ENCODE results near the gene CYBC1. TPM values are rescaled to one million over a fixed set of nuclear protein-coding genes. Genes with fewer than 3 reads are reported as not detected.
"Not testable (repeated sequence)": the region's sequence is repeated elsewhere in the genome, so short reads cannot be mapped to it uniquely, and the experiment has no call there.

The CYBC1 gene
- total RNA-seq, 8 experiments from 2014 or later: 32.0 to 68.0 (median 52.0) TPM

DNA sequence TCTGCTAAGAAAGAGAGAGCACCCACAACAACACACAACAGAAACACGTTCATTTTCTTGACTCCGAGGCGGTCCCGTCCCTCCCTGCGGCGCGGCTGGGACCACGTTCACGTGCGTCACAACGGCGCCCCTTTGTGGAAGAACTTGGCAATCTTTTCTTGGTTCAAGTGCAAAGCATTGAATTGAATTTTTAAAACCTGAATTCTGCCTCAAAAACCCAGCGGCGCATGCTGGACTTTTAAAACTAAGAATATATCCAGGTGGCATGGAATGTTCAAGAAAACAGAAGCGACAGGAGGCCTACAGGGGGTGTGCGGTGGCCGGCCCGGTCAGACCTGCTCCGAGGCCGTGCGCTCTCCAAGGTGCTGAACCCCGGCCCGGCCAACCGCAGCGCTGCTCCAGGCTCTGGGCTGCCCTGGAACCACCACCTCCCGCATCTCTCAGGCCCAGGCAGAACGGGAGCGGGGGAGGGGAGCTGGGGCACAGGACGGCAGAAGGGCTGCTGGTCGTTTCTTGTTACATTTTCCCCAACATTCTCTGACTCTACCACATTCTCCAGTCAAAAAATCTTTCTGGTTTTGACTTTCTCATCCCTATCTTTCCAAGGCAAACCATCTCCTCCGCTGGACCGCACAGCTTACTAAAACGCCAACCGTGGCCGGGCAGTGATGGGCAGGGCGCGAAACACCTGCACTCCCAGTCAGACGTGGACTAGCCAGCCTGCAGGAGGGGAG, 35.8 kb downstream of the CYBC1 start:
- in situ Hi-C loops (cut with MboI; ENCODE audit: low pct_unique_long_range_greater_than_20kb in 2 of 9, low sequenced_read_pairs in 9 of 9, unreplicated experiment in 9 of 9): loop anchor here in 1 of 9 experiments (10.0 kb wide), 1 partner anchor 60 kb away; the partner anchor contains the start of gene TEX19
- Histone ChIP-seq H3K4me3 (no peak overlapping the region), H3K4me1 (replicated peaks in 1 of 2) (peaks cover 9 to 12% of the 10 kb centered on the region in 2 donors), H3K27ac (no peak overlapping the region)
- WGBS, 10 experiments: 0 to 100% (median 14%) methylated on average over 2 to 22 of the region's 38 CpGs; no CpG with 5 or more reads in 2 of the 10 experiments
- peak; percentile 22 to 74 (median 48) for ATAC-seq (replicated peaks in 6 of 8)

DNA sequence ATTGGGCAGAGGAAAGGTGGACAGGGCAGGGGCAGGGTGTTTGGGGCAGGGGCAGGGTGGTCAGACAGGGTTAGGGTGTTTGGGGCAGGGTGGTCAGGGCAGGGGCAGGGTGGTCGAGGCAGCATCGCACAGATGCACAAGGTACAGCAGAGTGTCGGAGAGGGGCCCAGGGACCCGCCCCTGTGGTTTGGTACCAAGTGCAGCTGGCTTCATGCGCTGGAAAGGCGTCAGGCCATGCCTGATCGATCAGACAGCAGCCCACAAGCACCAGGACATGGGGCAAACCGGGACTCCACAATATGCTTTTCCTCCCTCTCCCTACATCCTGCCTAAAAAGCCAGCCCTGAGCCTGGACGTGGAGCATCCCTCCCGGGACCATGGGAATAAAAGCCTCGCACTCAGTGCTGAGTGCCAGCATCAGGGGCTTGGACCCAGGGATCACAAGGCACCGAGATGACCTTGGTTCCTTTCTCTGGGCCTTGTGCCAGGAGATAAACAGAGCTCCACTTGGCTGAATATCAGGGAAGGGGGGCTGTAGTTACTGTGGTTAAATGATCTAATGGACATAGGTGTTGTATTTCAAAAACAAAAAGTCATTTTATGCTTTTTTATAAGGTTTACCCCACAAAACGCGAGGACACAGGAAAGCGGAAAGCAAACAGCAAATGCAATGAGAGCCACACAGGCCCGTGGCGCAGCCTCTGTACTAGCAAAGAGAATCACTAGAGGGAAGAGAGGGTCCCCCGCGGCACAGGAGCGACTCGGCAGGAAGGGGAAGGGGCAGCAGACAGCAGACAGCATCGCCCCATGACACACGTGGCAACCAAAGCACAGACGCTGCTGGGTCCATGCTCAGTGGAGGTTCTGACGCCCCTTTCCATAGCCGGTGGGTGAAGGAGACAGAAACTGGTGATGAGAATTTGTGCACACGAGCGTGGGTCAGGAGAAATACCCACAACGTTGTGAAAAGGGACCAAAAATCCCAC, 37.7 kb downstream of the CYBC1 start:
- Histone ChIP-seq H3K27ac (no peak overlapping the region), H3K4me1 (replicated peaks in 1 of 2) (peaks cover 4 to 12% of the 10 kb centered on the region in 2 donors), H3K4me3 (no peak overlapping the region)
- 67 to 95% (median 92%) methylated on average over 2 to 10 of the region's 29 CpGs; no CpG with 5 or more reads in 1 of the 10 experiments for WGBS, 10 experiments
- in situ Hi-C loops (cut with MboI; ENCODE audit: low pct_unique_long_range_greater_than_20kb in 2 of 9, low sequenced_read_pairs in 9 of 9, unreplicated experiment in 9 of 9): loop anchor here in 1 of 9 experiments (10.0 kb wide), 1 partner anchor 58 kb away; the partner anchor contains the start of gene TEX19
- no peak for ATAC-seq (replicated peaks in 6 of 8)

DNA sequence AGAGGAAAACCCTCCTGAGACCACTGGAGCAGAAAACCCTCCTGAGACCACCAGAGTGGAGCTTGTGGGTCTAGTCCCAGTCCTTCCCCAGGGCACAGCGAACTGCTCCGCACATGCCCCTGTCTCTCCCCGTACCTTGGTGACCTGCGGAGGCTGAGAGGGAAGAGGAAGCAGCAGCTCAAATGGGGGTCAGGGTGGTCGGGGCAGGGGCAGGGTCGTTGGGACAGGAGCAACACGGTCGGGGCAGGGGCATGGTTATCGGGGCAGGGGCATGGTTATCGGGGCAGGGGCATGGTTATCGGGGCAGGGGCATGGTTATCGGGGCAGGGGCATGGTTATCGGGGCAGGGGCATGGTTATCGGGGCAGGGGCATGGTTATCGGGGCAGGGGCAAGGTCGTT, 38.5 kb downstream of the CYBC1 start:
- H3K27ac ChIP-seq; H3K4me1 ChIP-seq (replicated peaks in 1 of 2); ATAC-seq (replicated peaks in 6 of 8); H3K4me3 ChIP-seq: not testable (repeated sequence)
- 100% methylated on average over 2 of the region's 16 CpGs; no CpG with 5 or more reads in 9 of the 10 experiments for whole genome bisulfite sequencing, 10 experiments
- in situ Hi-C loops (cut with MboI; ENCODE audit: low pct_unique_long_range_greater_than_20kb in 2 of 9, low sequenced_read_pairs in 9 of 9, unreplicated experiment in 9 of 9): loop anchor here in 1 of 9 experiments (10.0 kb wide), 1 partner anchor 57 kb away; the partner anchor contains the start of gene TEX19

DNA sequence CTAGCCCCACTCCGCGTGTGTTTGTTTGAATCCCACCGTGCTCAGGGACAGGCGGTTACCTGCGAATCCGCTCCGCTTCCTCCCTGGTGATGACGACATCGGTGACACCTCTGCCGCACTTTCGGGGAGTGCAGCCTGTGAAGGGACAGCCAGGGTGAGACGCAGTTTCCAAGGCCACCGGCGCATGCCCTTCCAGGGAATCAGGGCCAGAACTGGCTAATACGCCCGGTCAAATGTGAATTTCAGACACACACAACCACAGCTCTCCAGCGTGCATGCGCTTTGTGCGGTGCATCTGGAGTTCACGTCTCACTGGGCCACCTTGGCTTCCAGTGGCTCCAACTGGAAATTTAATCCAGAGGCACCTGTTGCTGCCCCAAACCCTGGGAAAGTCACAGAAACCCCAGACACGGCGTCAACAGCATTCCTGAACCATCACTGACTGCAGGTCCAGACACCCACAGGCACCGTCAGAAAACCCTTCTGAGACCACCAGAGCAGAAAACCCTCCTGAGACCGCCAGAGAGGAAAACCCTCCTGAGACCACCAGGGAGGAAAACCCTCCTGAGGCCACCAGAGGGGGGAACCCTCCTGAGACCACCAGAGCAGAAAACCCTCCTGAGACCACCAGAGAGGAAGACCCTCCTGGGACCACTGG, 39.0 kb downstream of the CYBC1 start:
- WGBS, 10 experiments: 90 to 100% (median 94%) methylated on average over 1 to 15 of the region's 24 CpGs; no CpG with 5 or more reads in 4 of the 10 experiments
- Histone ChIP-seq H3K4me3 (no peak overlapping the region), H3K27ac (no peak overlapping the region), H3K4me1 (replicated peaks in 1 of 2) (peaks cover 4 to 7% of the 10 kb centered on the region in 2 donors)
- in situ Hi-C loops (cut with MboI; ENCODE audit: low pct_unique_long_range_greater_than_20kb in 2 of 9, low sequenced_read_pairs in 9 of 9, unreplicated experiment in 9 of 9): loop anchor here in 1 of 9 experiments (10.0 kb wide), 1 partner anchor 57 kb away; the partner anchor contains the start of gene TEX19
- ATAC-seq (replicated peaks in 6 of 8): no peak

DNA sequence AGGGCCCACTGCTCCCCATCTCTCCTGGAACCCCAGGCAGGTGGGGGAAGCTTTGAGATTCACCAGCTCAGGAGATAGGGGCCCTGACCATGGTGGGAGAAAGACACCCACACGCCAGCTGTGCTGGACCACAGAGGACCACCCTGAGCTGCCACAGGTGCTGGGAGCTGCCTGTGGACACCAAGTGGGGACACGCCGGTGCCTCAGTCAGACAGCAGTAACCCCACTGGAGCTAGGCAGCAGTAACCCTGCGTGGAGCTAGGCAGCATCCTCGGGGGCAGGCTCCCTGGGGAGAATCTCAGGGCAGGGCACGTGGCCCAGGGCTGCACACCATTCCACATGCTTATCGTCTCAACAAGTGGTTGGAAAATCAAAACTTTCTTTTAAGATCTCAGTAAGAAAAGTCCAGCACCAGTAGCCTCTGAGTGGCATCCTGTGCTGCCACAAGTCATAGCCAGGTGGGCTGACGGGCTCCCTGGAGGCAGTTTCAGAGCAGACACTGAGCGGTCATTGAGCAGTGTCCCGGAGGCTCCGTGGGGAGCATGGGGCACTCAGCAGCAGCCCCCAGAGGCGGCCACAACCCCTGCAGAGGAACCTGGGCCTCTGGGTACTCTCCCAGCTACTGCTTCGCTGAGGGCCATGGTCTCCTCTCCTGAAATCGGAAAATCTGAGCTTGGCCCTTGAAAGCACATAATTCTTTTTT, 40.4 kb downstream of the CYBC1 start:
- in situ Hi-C loops (cut with MboI; ENCODE audit: low pct_unique_long_range_greater_than_20kb in 2 of 9, low sequenced_read_pairs in 9 of 9, unreplicated experiment in 9 of 9): loop anchor here in 1 of 9 experiments (10.0 kb wide), 1 partner anchor 55 kb away; the partner anchor contains the start of gene TEX19

DNA sequence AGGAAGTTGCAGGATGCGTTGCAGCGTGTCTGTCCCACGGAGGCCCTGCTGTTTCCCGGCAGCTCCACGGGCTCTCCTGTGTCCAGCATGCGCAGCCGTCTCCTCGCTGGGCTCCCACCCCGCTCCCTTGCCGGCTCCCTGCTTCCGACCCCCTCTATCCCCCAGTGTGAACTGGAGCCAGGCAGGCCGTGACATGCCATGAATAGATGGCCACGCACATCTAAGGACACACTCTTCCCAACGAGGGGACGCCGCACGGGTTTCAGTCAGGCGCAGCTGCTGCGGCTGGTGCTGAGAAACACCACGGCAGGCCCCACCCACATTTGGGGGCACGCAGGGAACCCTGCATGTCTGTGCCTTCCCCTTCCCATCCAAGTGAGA, 41.6 kb downstream of the CYBC1 start:
- no peak for ATAC-seq (replicated peaks in 6 of 8)
- 80 to 88% methylated on average over 1 to 11 of the region's 21 CpGs; no CpG with 5 or more reads in 8 of the 10 experiments for WGBS, 10 experiments
- in situ Hi-C loops (cut with MboI; ENCODE audit: low pct_unique_long_range_greater_than_20kb in 2 of 9, low sequenced_read_pairs in 9 of 9, unreplicated experiment in 9 of 9): loop anchor here in 1 of 9 experiments (10.0 kb wide), 1 partner anchor 54 kb away; the partner anchor contains the start of gene TEX19

More for the DNA sequence above, 40.4 kb downstream of the CYBC1 start:
- H3K27ac ChIP-seq: no peak overlapping the region
- WGBS, 10 experiments: 80 to 100% (median 93%) methylated on average over 1 to 7 of the region's 14 CpGs; no CpG with 5 or more reads in 2 of the 10 experiments
- ATAC-seq (replicated peaks in 6 of 8): no peak
- no peak overlapping the region for H3K4me3 ChIP-seq
- H3K4me1 ChIP-seq (replicated peaks in 1 of 2): peaks cover 4 to 7% of the 10 kb centered on the region in 2 donors

DNA sequence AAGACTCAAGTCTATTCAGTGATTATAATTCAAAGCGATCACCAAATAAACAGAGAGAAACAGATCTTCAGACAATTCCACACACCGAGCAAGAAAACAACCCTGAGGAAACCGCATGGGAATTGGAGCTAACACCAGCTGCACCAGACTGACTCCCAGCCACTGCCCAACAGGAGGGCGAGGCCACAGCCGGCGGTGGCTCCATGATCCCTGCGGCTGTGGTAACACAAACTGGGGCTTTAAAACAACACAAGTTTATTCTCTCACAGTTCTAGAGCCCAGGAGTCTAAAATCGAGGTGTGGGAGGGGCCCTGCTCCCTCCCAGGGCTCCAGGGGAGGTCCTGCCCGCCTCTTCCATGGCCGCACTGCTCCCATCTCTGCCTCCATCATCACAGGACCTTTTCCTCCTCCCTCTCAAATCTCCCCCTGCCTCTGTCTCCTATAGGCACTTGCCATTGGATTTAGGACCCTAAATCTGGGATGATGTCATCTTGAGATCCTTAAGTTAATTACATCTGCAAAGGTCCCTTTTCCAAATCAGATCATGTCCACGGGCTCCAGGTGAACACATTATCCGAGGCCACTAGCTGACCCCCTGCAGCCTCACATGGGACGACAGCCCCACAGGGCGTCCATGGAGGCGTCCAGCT, 42.1 kb downstream of the CYBC1 start:
- H3K4me1 ChIP-seq (replicated peaks in 1 of 2): no peaks in the 10 kb centered on the region
- in situ Hi-C loops (cut with MboI; ENCODE audit: low pct_unique_long_range_greater_than_20kb in 2 of 9, low sequenced_read_pairs in 9 of 9, unreplicated experiment in 9 of 9): loop anchor here in 1 of 9 experiments (10.0 kb wide), 1 partner anchor 54 kb away; the partner anchor contains the start of gene TEX19
- ATAC-seq (replicated peaks in 6 of 8): peak in 2 of 8 experiments; percentile 50 to 73
- H3K4me3 ChIP-seq: no peak overlapping the region
- 60 to 100% (median 87%) methylated on average over 1 to 8 of the region's 15 CpGs for WGBS, 10 experiments
- H3K27ac ChIP-seq: no peak overlapping the region

More for the DNA sequence above, 41.6 kb downstream of the CYBC1 start:
- H3K27ac ChIP-seq: no peak overlapping the region
- no peak overlapping the region for H3K4me3 ChIP-seq
- no peaks in the 10 kb centered on the region for H3K4me1 ChIP-seq (replicated peaks in 1 of 2)

DNA sequence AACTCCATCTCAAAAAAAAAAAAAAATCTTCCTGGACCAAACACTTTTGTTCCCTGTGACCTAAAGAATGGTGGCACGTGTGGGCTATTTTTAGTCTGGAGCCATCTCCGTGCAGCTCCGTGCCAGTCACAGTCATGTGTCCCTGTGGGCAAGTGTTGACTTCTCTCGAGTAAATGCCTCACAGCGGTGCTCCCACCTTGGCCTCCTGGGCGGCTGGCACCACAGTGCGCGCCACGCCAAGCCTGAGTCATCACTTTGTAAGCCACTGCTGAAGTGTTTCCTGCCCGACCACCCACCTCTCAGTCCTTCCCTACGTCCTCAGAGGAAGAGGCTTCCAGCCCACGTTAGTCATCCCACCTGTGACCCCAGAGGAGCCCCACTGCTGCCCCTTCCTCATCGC, 43.3 kb downstream of the CYBC1 start:
- no peak for ATAC-seq (replicated peaks in 6 of 8)
- H3K4me3 ChIP-seq: no peak overlapping the region
- no peaks in the 10 kb centered on the region for H3K4me1 ChIP-seq (replicated peaks in 1 of 2)
- 84 to 100% (median 88%) methylated on average over 2 to 11 of the region's 13 CpGs; no CpG with 5 or more reads in 7 of the 10 experiments for WGBS, 10 experiments
- in situ Hi-C loops (cut with MboI; ENCODE audit: low pct_unique_long_range_greater_than_20kb in 2 of 9, low sequenced_read_pairs in 9 of 9, unreplicated experiment in 9 of 9): loop anchor here in 1 of 9 experiments (10.0 kb wide), 1 partner anchor 52 kb away; the partner anchor contains the start of gene TEX19
- H3K27ac ChIP-seq: no peak overlapping the region

DNA sequence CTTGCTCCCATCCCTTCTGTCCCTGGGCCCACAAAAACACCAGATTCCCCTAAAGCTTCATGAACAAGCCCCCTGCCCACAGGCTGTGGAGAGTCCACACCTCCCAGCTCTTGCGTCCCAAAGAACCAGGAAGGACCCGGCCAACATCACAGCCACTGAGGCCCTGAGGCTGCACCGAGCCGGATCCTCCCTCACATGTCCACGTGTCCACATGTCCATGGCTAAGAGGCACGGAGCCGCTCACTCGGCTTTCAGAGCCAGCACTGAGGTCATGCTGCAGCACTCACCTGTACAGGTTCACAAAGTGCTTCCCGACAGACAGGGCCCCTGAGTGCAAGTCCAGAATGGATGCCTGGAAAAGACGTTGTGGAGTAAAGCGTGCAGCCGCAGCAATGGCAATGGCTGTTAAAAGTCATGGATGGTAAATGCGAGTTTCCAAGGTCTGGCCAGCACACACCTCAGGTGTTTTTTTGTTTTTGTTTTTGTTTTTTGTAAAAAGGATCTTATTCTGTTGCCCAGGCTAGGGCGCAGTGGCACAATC, 44.4 kb downstream of the CYBC1 start:
- in situ Hi-C loops (cut with MboI; ENCODE audit: low pct_unique_long_range_greater_than_20kb in 2 of 9, low sequenced_read_pairs in 9 of 9, unreplicated experiment in 9 of 9): loop anchor here in 1 of 9 experiments (10.0 kb wide), 1 partner anchor 51 kb away; the partner anchor contains the start of gene TEX19
- H3K4me3 ChIP-seq: no peak overlapping the region
- WGBS, 10 experiments: 88 to 100% (median 90%) methylated on average over 1 to 6 of the region's 14 CpGs; no CpG with 5 or more reads in 3 of the 10 experiments
- no peak overlapping the region for H3K27ac ChIP-seq
- H3K4me1 ChIP-seq (replicated peaks in 1 of 2): no peaks in the 10 kb centered on the region
- ATAC-seq (replicated peaks in 6 of 8): no peak

DNA sequence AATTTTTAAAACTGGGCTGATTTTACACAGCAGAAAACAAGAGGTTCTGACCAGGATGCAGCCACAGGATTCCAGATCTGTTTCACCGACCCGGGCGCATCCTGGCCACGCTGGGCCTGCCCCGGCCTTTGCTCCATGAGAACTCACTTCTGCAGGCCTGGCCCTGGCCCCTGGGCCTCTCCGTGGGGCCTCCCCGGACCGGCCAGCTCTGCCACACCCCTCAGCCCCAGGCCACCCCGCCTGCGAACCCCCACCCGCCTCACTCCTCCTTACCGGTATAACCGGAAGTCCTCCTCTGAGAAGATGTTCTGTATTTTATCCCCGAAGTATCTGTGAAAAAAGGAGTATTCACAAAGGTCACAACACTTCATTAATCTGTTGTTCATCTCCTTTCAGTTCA, 45.5 kb downstream of the CYBC1 start:
- in situ Hi-C loops (cut with MboI; ENCODE audit: low pct_unique_long_range_greater_than_20kb in 2 of 9, low sequenced_read_pairs in 9 of 9, unreplicated experiment in 9 of 9): loop anchor here in 1 of 9 experiments (10.0 kb wide), 1 partner anchor 50 kb away; the partner anchor contains the start of gene TEX19
- Histone ChIP-seq H3K4me1 (replicated peaks in 1 of 2) (peaks cover 1 to 3% of the 10 kb centered on the region in 2 donors), H3K4me3 (no peak overlapping the region), H3K27ac (no peak overlapping the region)
- WGBS, 10 experiments: 86 to 100% (median 93%) methylated on average over 1 to 7 of the region's 14 CpGs; no CpG with 5 or more reads in 7 of the 10 experiments
- peak in 1 of 8 experiments; percentile 22 for ATAC-seq (replicated peaks in 6 of 8)

Data from motor neuron (in vitro differentiated cells).